Lung microvascular endothelial cell (primary cell): ENCODE measurements around the gene GRK2. TPM values are rescaled to one million over a fixed set of nuclear protein-coding genes. Genes with fewer than 3 reads are reported as not detected.
"Not testable (repeated sequence)": the region's sequence is repeated elsewhere in the genome, so short reads cannot be mapped to it uniquely, and the experiment has no call there.

Experiments
- DNase-seq, 2 donors: peaks; one replicate each; pipeline versions ENCODE4 v3.0.0 to v3.0.0-alpha.2; 2010; ENCODE audit warnings: low read depth in 2 of 2
- total RNA-seq: library from RNA; depleted of rRNA; stranded (reverse); fragments of >200 nt; gene quantifications from 2 replicates; pipeline ENCODE4 v1.2.1, GENCODE V29; 2014

The GRK2 gene
- total RNA-seq, 1 donor from 2014 or later: 29.6 TPM

GRCh38 chr11:67311051-67311555 is 44.8 kb downstream of the GRK2 start:
- no peak for DNase-seq

DNA sequence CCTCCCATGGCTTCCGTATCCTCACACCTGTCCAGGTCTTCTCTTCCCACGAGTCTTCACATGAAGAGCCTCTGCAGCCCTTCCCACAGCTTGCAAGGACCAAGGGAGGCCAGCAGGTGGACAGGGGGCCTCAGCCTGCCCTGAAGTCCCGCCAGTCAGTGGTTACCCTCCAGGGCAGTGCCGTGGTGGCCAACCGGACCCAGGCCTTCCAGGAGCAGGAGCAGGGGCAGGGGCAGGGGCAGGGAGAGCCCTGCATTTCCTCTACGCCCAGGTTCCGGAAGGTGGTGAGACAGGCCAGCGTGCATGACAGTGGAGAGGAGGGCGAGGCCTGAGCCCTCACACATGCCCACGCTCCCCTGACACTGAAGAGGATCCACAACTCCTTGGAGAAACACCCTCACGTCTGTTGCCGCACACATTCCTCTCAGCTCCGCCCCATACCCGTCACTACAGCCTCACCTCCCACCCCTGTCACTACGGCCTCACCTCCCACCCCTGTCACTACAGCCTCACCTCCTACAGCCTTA is 45.3 kb downstream of the GRK2 start:
- no peak for DNase-seq

DNA sequence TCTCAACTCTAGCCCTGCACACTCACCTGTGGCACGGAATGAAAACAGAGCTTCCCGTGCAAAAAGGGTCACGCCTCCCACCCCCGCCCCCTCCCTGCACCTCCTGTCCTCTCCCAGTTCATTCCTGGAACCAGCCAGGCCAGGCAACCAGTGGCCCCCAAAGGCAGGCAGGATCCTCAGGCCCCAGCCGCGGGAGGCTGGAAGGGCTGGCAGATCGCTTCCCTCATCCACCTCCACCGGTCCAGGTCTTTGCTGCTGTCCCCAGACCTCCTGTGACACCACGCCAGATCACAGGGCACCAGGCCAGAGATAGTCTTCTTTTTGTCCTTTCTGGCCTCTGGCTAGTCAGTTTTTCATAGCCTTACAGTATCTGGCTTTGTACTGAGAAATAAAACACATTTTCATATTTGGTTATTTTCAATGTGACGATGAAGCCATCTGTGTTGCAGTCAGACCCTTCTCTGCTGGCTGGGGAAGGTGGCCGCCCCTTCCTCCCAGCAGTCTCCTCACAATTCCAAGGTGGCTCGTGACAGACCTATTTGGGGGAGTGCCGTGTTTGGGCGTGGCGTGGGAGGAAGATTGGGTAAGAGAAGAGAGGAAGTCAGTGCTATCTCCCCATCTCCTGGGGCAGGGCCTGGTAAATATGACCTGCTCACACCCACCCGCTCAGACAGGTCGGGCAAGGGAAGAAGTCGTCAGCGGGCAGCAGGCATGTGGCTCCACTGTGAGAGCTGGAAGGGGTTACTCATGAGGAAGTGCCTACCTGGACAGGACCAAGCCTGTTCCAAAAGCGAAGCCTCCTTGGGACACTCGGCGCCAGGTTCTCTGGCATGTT is 46.1 kb downstream of the GRK2 start:
- no peak for DNase-seq

DNA sequence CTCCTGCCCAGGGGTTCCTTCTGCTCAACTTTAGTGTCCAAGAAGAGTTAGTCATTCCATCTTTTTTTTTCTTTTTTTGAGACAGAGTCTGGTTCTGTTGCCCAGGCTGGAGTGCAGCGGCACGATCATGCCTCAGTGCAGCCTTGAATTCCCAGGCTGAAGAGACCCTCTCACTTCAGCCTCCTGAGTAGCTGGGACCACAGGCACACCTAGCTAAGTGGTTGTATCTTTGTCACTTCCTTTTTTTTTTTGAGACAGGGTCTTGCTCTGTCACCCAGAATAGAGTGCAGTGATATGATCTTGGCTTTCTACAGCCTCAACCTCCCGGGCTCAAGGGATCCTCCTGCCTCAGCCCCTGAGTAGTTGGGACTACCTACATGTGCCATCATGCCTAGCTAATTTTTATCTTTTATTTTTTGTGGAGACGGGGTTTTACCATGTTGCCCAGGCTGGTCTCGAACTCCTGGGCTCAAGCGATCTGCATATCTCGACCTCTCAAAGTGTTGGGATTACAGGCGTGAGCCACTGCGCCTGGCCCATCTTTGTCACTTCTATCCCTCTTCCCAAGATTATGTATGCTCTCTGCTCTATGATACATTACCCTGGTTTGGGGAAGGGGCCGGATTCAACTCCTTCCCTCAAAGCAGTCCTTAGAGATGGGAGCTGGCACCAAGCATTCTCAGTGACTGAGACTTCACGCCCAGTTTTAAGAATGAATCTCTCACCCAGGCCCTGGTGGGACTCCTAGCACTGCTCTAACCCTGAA is 47.0 kb downstream of the GRK2 start:
- no peak for DNase-seq

- DNase-seq: no peak
These were observed 47.9 kb downstream of the GRK2 start for GRCh38 chr11:67314218-67314617.

- DNase-seq: no peak
These were observed 49.1 kb downstream of the GRK2 start for GRCh38 chr11:67315325-67315909.

DNA sequence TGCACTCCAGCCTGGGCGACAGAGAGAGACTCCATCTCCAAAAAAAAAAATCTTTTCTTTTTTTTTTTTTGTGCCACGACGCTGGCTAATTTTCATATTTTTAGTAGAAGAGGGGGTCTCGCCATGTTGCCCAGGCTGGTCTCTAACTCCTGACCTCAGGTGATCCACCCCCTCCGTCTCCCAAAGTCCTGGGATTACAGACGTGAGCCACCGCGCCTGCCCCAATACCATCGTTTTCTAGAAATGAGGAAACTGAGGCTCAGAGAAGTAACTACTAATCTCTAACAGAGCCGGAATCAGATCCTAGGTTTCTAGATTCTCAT is 50.6 kb downstream of the GRK2 start:
- DNase-seq: no peak

DNA sequence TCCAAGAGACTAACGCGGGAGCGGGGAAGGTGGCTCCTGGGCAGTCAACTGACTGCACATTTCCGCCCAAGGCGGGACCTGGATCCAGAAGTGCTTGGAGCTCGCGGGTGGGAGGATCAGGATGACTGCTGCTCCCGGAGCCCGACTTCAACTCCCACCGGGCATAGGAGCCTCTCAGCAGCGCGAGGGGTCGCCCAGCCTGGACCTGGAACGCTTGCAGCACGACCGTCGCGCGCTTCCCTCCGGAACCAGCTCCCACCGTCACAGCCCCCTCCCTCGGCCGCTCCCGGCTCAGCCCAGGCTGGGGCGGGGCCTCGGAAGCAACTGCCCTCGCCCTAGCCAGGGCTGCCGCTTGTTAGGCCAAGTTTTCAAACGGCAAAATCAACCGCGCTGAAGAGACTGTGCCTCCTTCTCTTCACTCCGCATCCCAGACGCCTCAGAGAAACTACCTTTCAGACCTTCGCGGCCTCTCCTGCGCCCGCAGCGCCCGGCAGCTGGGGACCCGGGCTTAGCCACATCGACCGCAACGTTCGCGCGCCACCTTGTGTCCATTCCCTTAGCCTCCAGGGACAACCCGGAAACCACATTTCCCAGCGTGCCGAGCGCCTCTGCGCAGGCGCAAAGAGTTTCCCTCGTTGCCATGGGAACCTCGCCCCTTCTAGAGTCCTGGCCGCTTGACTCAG is 51.1 kb downstream of the GRK2 start:
- peak; percentile 93 to 95 for DNase-seq

DNA sequence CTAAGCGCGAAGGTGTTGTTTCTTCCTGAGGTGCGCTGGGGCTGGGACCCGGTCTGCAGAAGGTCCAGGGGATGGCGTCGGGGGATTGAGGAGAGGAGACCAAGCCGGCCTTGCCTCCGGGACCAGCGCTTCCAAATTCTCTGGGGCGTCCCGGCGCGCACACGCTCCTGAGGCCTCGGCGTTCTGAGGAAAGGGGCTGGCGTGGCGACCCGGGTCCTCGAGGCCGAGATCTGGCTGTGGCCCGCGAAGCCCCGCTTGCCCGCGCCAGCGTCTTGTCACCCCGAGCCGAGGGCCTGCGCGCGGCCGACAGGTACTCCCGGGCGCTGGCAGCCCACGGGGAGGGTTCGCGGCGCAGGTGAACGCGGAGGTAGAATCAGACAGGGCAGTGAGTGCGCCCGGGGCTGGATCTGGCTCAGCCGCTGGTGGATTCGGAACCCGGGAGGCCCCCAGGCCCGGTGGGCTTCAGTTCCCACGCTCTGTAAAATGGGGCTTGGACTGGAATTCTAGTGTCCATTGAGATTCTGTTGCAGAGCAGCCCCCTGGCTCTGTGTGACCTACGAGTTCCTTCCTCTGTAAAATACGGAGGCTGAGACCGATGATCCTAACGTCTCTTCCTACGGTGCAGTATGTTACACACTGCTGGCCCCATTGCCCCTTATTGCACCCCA is 51.7 kb downstream of the GRK2 start:
- no peak for DNase-seq

DNA sequence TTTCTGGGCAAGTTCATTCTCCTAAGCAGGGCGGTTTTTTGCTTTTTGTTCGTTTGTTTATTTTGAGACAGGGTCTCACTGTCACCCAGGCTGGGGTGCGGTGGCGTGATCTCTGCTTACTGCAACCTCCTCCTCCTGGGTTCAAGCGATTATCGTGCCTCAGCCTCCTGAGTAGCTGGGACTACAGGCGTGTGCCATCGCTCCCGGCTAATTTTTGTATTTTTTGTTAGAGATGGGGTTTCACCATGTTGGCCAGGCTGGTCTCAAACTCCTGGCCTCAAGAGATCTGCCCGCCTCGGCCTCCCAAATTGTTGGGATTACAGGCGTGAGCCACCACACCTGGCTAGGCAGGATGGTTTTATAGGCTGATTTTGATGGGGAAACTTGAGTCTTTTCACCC is 52.6 kb downstream of the GRK2 start:
- not testable (repeated sequence) for DNase-seq

- DNase-seq: no peak
These were observed 53.7 kb downstream of the GRK2 start for GRCh38 chr11:67320011-67320410.

GRCh38 chr11:67320691-67321090 is 54.4 kb downstream of the GRK2 start:
- DNase-seq: no peak

GRCh38 chr11:67321313-67321871 is 55.1 kb downstream of the GRK2 start:
- DNase-seq: no peak

DNA sequence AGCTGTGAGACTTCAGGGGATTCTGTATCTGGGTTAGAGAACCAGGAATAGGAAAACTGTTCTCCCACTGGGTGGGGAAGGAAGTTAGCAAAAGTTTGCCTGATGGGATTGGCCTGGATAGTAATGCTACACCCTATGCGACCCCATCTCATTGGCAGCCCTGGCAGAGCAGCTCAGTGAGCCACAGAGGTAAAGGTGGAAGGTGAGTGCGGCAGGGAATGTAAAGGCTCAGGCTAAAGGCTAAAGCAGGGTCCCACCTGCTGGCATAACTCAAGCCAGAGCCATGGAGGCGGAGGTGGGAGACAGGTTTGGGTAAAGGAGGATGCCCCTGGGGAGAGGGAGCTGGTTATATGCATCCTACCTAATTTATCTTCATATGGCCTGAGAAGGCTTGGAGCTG is 55.8 kb downstream of the GRK2 start:
- DNase-seq: no peak

DNA sequence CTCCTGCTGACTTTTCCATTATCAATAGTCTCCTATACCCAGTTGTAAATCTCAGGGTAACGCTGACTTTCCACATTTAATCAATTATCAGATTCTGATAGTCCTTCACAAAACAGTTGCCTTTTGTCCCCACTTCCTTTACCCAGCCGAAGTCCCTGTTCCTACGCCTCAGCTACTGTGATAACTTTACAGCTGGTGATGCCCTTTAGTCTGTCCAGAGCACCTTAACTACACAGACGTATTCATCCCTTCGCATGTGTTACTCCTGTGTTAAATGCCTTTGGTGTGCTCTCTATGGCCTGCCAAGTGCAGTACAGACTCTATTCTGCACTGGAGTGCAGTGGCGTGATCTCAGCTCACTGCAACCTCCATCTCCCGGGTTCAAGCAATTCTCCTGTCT is 57.3 kb downstream of the GRK2 start:
- DNase-seq: no peak

GRCh38 chr11:67332081-67332691 is 65.9 kb downstream of the GRK2 start:
- no peak for DNase-seq
